Neural cell (in vitro differentiated cells): ENCODE data around the gene SAMD4B. TPM values are rescaled to one million over a fixed set of nuclear protein-coding genes. Genes with fewer than 3 reads are reported as not detected.

Experiments used
- H2AFZ ChIP-seq: fragments of 200-600, 300-800 bp; sonication (generic), shearing (Covaris generic); 2 replicates; pipeline ENCODE4 v1.6.0; 2014; ENCODE audit warnings: low read depth, mild to moderate bottlenecking, antibody characterized with exemption, low read length, moderate library complexity
- H3F3A ChIP-seq: fragments of 200-600 bp; shearing (Covaris generic); 2 replicates; pipeline ENCODE4 v1.6.1; 2016; ENCODE audit warnings: mild to moderate bottlenecking, moderate library complexity, mixed read lengths, antibody characterized with exemption, low read length; ENCODE audit not compliant: insufficient read depth, poor library complexity, severe bottlenecking
- H3K27ac ChIP-seq: fragments of 200-600, 300-800 bp; sonication (generic), shearing (Covaris generic); 2 replicates; pipeline ENCODE4 v1.5.1; 2014; ENCODE audit warnings: mild to moderate bottlenecking, low read length, moderate library complexity
- H3K27me3 ChIP-seq: fragments of 300-800, 200-600 bp; sonication (generic), shearing (Covaris generic); 2 replicates; pipeline ENCODE4 v1.6.0; 2014; ENCODE audit warnings: mild to moderate bottlenecking, low read depth, low read length, moderate library complexity; ENCODE audit not compliant: insufficient read depth
- H3K36me3 ChIP-seq: fragments of 300-800, 200-600 bp; sonication (generic), shearing (Covaris generic); 2 replicates; pipeline ENCODE4 v1.5.1; 2014; ENCODE audit warnings: mild to moderate bottlenecking, antibody characterized with exemption, low read length, moderate library complexity; ENCODE audit not compliant: insufficient read depth
- H3K4me2 ChIP-seq: fragments of 300-800, 200-600 bp; sonication (generic), shearing (Covaris generic); 2 replicates; pipeline ENCODE4 v1.6.0; 2014; ENCODE audit warnings: mild to moderate bottlenecking, low read length
- H3K4me3 ChIP-seq: fragments of 300-800, 200-600 bp; sonication (generic), shearing (Covaris generic); 2 replicates; pipeline ENCODE4 v1.5.1; 2014; ENCODE audit warnings: mild to moderate bottlenecking, low read length, moderate library complexity
- H3K79me2 ChIP-seq: fragments of 200-600 bp; shearing (Covaris generic); replicated peaks from 2 replicates; pipeline ENCODE4 v1.6.0; 2014; ENCODE audit warnings: mild to moderate bottlenecking, low read length, moderate library complexity; ENCODE audit not compliant: insufficient read depth
- H3K9ac ChIP-seq: fragments of 300-800, 200-600 bp; sonication (generic), shearing (Covaris generic); 2 replicates; pipeline ENCODE4 v1.6.1; 2016; ENCODE audit warnings: mild to moderate bottlenecking, low read length, mixed read lengths
- H3K9me2 ChIP-seq: fragments of 200-600 bp; shearing (Covaris generic); 2 replicates; pipeline ENCODE4 v1.6.1; 2016; ENCODE audit warnings: mild to moderate bottlenecking, low read length, mixed read lengths; ENCODE audit not compliant: insufficient read depth
- H3K9me3 ChIP-seq: fragments of 200-600, 300-800 bp; sonication (generic), shearing (Covaris generic); 2 replicates; pipeline ENCODE4 v1.6.1; 2016; ENCODE audit warnings: mild to moderate bottlenecking, mixed run types, low read length, moderate library complexity, mixed read lengths
- H4K20me1 ChIP-seq: fragments of 200-600 bp; shearing (Covaris generic); 2 replicates; pipeline ENCODE4 v1.6.1; 2016; ENCODE audit warnings: mild to moderate bottlenecking, mixed run types; ENCODE audit not compliant: insufficient read depth
- EP300 ChIP-seq: fragments of 450-650 bp; conservative IDR thresholded peaks from 2 replicates; pipeline ENCODE4 v1.6.1; 2014; ENCODE audit warnings: antibody characterized with exemption, mild to moderate bottlenecking, moderate library complexity; ENCODE audit not compliant: poor library complexity, severe bottlenecking
- EZH2 ChIP-seq: fragments of 200-600, 300-800 bp; shearing (Covaris generic), sonication (generic); IDR thresholded peaks from 2 replicates; pipeline ENCODE4 v1.6.1; 2014; ENCODE audit warnings: antibody characterized with exemption, low read length, borderline replicate concordance, mild to moderate bottlenecking; ENCODE audit not compliant: insufficient read depth, poor library complexity, severe bottlenecking
- MXI1 ChIP-seq: fragments of 450-650 bp; conservative IDR thresholded peaks from 2 replicates; pipeline ENCODE4 v1.6.1; 2014; ENCODE audit warnings: antibody characterized with exemption, mild to moderate bottlenecking; ENCODE audit not compliant: poor library complexity, severe bottlenecking
- POLR2AphosphoS5 ChIP-seq: IDR thresholded peaks from 2 replicates; pipeline ENCODE4 v1.6.1; 2012
- RAD21 ChIP-seq: fragments of 450-650 bp; conservative IDR thresholded peaks from 2 replicates; pipeline ENCODE4 v1.6.1; 2014; ENCODE audit warnings: antibody characterized with exemption, mild to moderate bottlenecking, moderate library complexity
- SMC3 ChIP-seq: fragments of 450-650 bp; conservative IDR thresholded peaks from 2 replicates; pipeline ENCODE4 v1.6.1; 2014; ENCODE audit warnings: antibody characterized with exemption, mild to moderate bottlenecking, moderate library complexity; ENCODE audit not compliant: poor library complexity
- TAF1 ChIP-seq: IDR thresholded peaks from 2 replicates; pipeline ENCODE4 v1.6.1; 2012; ENCODE audit warnings: low read depth
- polyA plus RNA-seq: library from polyadenylated mRNA; depleted of rRNA; stranded (reverse); fragments of >200 nt; gene quantifications from 2 replicates; pipeline ENCODE4 v1.2.3, GENCODE V29; 2014
- TF ChIP-seq, protein P1 (sequence below): fragments of 450-650 bp; IDR thresholded peaks from 2 replicates; pipeline ENCODE4 v1.5.1; 2014; ENCODE audit warnings: antibody characterized with exemption, mild to moderate bottlenecking, moderate library complexity; ENCODE audit not compliant: poor library complexity, severe bottlenecking
- TF ChIP-seq, protein P2 (sequence below): IDR thresholded peaks from 2 replicates; pipeline ENCODE4 v1.6.1; 2012; ENCODE audit warnings: borderline replicate concordance

Gene SAMD4B
- polyA plus RNA-seq, 1 donor from 2014 or later, result 19.3 TPM

DNA sequence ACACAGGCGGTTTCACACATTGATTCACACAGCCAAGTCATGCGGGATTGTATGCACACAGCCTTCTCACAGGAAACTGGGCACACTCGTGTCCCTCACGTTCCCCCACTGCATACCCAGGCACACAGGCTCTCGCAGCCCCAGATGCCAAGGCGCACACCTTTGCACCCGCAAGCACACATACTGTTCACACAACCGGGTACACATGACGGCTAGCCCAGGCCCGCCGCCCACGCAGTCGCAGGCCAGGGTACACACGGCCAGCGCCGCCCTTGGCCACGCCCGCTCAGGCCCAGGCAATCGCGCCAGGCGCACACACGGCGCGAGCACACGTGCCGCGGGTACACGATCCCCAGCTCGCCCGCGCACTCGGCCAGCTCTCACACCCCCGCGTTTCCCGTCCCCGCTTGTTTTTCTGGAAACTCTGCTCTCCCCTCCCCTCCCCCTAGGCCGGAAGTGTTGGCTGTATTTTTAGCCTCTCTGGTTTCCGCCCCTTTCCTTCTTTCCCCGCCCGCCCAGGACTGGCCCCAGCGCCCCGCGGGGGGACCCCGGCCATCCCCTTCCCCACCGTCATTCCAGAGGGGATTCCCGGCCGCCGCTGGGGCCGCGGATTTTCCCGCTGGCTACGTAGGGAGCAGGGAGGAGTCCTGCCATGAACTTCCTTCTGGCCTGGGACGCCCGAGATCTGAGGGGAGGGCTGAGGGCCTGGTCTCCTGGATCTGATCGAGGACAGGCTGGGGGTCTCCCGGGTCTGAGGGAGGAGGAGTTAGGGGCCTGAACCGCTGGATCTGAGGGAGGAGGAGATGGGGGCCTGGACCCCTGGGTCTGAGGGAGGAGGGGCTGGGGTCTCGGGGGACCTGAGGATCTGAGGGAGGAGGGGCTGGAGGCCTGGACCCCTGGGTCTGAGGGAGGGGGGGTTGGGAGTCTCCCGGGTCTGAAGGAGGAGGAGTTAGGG lies 60.4 kb downstream of the SAMD4B start:
- Histone ChIP-seq H3K79me2 (no peaks in the 10 kb centered on the region), H3K9me2 (no peaks in the 10 kb centered on the region), H3K9me3 (no peaks in the 10 kb centered on the region), H3K36me3 (no peaks in the 10 kb centered on the region), H3F3A (no peaks in the 10 kb centered on the region), H2AFZ (no peak overlapping the region), H3K27ac (no peak overlapping the region), H3K9ac (peak overlapping the region; percentile 39), H3K4me2 (no peak overlapping the region), H3K27me3 (peaks cover 22% of the 10 kb centered on the region), H4K20me1 (no peaks in the 10 kb centered on the region), H3K4me3 (peak overlapping the region; percentile 59)
- TF ChIP-seq TAF1, result no peak
- TF ChIP-seq, protein P1, sequence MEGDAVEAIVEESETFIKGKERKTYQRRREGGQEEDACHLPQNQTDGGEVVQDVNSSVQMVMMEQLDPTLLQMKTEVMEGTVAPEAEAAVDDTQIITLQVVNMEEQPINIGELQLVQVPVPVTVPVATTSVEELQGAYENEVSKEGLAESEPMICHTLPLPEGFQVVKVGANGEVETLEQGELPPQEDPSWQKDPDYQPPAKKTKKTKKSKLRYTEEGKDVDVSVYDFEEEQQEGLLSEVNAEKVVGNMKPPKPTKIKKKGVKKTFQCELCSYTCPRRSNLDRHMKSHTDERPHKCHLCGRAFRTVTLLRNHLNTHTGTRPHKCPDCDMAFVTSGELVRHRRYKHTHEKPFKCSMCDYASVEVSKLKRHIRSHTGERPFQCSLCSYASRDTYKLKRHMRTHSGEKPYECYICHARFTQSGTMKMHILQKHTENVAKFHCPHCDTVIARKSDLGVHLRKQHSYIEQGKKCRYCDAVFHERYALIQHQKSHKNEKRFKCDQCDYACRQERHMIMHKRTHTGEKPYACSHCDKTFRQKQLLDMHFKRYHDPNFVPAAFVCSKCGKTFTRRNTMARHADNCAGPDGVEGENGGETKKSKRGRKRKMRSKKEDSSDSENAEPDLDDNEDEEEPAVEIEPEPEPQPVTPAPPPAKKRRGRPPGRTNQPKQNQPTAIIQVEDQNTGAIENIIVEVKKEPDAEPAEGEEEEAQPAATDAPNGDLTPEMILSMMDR, result no peak
- TF ChIP-seq POLR2AphosphoS5, result peak; percentile 27
- peak; percentile 50 for TF ChIP-seq MXI1
- TF ChIP-seq EZH2, result no peak
- TF ChIP-seq SMC3, result no peak
- TF ChIP-seq RAD21, result no peak

DNA sequence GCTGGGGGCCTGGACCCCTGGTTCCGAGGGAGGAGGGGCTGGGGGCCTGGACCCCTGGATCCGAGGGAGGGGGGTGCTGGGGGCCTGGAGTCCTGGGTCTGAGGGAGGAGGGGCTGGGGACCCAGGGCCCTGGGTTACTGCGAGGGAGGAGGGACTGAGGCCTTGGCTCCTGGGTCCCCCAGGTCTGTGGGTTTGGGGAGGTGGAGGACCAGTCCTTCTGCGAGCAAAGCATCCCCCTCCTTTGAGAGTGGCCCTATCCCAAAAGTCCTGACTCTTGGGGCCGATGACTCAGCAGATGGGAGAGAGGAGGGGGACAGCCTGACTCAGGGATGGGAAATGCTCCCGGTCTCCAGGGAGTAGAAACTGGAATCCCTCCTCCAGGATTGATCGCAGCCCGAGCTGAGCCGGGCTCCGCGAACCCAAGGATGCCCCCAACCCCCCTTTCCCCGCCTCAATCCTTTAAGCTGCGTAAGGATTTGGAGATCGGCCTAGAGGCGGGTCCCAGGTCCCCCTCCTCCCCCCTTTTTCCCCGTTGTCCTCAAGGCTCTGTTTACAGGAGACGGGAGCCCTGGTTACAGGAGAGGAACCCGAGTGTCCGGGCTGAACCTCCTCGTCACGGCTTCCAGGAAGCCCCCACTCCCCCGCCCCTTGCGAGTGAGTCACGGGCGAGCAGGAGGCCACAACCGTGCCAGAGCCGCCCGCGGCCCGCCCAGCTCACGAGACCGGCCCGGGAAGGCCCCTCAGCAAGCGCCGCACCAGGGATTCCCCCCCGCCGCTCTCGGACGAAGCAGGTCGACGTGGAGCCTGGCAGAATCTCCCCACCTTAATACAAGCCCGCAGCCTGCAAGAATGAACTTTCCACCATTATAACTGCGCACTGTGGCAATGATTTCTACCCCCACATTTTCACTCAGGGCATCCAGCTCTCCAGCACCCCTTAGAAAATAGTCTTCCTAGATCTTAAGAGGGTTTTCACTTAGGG lies 61.4 kb downstream of the SAMD4B start:
- Histone ChIP-seq H2AFZ (no peak overlapping the region), H3K27ac (no peak overlapping the region), H3K4me3 (peak overlapping the region; percentile 2), H3K79me2 (no peaks in the 10 kb centered on the region), H4K20me1 (no peaks in the 10 kb centered on the region), H3K9me3 (no peaks in the 10 kb centered on the region), H3K36me3 (no peaks in the 10 kb centered on the region), H3K4me2 (no peak overlapping the region), H3F3A (no peaks in the 10 kb centered on the region), H3K9me2 (no peaks in the 10 kb centered on the region), H3K27me3 (peaks cover 32% of the 10 kb centered on the region), H3K9ac (peak overlapping the region; percentile 39)
- TF ChIP-seq POLR2AphosphoS5, result no peak
- no peak for TF ChIP-seq RAD21
- TF ChIP-seq, protein P1, result no peak
- TF ChIP-seq EZH2, result no peak
- TF ChIP-seq, protein P2, sequence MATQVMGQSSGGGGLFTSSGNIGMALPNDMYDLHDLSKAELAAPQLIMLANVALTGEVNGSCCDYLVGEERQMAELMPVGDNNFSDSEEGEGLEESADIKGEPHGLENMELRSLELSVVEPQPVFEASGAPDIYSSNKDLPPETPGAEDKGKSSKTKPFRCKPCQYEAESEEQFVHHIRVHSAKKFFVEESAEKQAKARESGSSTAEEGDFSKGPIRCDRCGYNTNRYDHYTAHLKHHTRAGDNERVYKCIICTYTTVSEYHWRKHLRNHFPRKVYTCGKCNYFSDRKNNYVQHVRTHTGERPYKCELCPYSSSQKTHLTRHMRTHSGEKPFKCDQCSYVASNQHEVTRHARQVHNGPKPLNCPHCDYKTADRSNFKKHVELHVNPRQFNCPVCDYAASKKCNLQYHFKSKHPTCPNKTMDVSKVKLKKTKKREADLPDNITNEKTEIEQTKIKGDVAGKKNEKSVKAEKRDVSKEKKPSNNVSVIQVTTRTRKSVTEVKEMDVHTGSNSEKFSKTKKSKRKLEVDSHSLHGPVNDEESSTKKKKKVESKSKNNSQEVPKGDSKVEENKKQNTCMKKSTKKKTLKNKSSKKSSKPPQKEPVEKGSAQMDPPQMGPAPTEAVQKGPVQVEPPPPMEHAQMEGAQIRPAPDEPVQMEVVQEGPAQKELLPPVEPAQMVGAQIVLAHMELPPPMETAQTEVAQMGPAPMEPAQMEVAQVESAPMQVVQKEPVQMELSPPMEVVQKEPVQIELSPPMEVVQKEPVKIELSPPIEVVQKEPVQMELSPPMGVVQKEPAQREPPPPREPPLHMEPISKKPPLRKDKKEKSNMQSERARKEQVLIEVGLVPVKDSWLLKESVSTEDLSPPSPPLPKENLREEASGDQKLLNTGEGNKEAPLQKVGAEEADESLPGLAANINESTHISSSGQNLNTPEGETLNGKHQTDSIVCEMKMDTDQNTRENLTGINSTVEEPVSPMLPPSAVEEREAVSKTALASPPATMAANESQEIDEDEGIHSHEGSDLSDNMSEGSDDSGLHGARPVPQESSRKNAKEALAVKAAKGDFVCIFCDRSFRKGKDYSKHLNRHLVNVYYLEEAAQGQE, result no peak
- TF ChIP-seq TAF1, result no peak
- TF ChIP-seq EP300, result no peak
- no peak for TF ChIP-seq MXI1
- no peak for TF ChIP-seq SMC3
